HG03432 (cell line): Measurements from ENCODE around the gene EXOSC9.

ENCODE experiments used
- ATAC-seq: cut with Tn5 transposase; IDR thresholded peaks from one replicate; pipeline ENCODE4 v1.9.1; 2021; ENCODE audit warnings: mild to moderate bottlenecking, moderate library complexity; ENCODE audit not compliant: unreplicated experiment

Gene EXOSC9

GRCh38 chr4:121788896-121789295, 12.2 kb upstream of the EXOSC9 start:
- peak; percentile 97 for ATAC-seq

DNA sequence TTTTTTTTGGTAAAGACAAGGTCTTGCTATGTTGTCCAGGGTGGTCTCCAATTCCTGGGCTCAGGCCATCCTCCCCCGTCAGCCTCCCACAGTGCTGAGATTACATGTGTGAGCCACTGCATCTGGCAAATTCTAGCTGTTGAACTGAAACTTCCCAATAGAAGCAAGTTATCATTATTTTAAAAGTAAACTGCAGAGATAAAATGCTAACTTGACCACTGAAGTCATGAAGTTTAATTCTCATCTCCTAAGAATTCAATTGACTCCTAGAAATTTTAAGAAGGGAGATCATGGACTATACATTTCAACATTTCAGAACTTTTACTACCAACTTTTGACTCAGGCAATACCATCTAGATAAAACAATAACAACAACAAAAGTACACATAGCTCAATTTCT, 11.7 kb upstream of the EXOSC9 start:
- no peak for ATAC-seq

- no peak for ATAC-seq
Observed at GRCh38 chr4:121789960-121790829, 10.9 kb upstream of the EXOSC9 start.

DNA sequence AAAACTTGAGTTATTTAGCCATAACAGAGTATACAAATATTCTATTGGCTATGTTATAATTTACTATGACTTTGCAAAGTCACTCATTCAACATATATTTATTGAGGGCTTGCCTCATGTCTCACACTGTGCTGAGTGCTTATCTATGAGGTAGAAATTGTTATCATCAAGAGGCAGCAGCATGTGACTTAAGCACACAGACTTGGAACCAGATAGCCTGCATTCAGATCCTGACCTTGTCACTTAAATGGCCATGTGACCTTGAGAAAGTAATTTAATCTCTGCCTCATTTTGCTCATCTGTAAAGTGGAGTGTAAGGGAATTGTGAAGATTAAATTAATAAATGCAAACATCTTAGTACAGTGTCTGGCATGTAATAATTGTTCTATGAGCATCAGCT, 10.1 kb upstream of the EXOSC9 start:
- no peak for ATAC-seq

GRCh38 chr4:121791481-121791880, 9.6 kb upstream of the EXOSC9 start:
- ATAC-seq = no peak

GRCh38 chr4:121792966-121793365, 8.2 kb upstream of the EXOSC9 start:
- no peak for ATAC-seq

GRCh38 chr4:121794505-121795188, 6.5 kb upstream of the EXOSC9 start:
- ATAC-seq = no peak

DNA sequence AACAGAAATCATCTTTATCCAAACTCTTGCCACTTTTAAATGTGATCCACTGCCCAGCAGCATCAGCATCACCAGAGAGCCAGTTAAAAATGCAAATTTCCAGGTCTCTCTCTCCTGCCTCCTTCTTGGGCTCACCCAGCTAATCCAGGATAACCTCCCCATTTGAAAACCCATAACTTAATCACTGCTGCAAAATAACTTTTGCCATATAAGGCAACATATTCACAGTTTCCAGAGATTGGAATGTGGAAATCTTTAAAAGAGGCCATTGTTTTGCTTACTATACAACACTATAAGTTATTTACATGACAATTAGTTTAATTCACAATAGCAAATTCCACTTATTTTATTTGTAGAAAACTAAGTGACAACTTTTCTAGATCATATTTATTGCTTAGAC, 4.8 kb upstream of the EXOSC9 start:
- no peak for ATAC-seq

DNA sequence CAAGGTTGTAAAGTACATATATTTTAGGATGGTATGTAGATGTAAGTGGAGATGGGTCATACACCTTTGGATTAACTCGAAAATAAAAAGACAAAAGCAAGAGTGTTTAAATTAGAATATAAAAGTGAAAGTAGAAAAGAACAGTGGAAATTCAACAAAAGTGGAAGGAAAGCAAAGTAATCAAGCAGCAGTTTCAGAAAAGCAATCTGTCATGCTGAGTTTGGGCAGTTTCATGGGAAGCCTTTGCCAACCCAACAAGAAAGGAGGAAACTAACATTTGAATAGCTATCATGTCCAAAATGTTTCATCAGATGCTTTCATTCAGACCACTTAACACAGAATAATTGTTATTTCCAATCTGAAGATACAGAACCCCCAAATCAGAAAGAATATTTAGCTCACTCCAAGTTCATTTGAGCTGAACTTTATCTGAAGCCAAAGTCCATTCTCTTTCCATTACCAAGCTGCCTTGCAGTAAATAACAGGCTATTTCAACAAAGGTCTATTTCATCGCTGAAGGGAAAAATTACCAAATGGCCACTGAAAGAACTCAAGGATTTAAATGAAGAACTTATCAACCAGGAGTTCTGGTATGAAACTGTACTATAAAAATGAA, 1.8 kb upstream of the EXOSC9 start:
- no peak for ATAC-seq

DNA sequence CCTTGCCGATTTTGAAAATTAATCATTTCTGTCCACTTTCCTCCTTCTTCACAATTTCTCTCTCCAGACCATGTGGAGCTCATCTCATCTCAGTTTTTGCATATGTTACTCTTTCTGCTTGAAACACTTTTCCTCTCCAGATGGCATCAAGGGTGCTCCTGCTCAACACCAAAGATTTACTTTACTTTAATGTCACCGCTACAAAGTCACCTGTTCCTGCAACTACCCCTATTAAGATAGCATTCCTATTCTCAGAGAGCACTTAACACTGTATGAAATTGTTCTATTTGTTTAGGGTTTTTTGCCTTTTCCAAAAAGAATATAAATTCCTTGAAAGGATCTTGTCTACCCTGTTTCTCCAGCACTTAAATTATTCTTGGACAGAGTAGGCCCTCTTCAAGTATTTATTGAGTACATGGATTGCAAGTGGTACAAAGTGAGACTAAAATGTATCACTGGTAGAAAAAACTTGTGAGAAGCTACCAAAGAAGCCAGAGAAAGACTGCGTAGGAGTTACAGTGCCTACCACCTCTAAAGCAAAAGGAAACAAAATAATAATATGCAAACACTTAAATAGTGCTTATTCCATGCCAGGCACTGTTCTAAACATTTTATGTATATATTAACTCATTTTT, 1.1 kb upstream of the EXOSC9 start:
- ATAC-seq = no peak

DNA sequence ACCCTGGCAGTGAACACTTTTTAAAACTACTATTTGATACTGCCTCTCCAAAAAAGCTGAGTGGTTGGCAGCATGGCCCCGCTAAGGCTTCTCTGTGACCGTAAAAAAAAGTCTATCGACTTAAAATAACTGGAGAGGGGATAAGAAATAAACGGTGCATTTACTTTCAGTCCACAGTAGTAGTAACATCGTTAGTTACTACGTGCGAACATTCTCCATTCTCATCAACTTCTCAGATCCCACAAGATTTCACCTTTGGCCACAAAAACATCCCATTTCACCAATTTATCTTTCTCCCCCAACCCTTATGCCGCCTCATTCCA, 524 bp upstream of the EXOSC9 start:
- peak; percentile 23 for ATAC-seq

DNA sequence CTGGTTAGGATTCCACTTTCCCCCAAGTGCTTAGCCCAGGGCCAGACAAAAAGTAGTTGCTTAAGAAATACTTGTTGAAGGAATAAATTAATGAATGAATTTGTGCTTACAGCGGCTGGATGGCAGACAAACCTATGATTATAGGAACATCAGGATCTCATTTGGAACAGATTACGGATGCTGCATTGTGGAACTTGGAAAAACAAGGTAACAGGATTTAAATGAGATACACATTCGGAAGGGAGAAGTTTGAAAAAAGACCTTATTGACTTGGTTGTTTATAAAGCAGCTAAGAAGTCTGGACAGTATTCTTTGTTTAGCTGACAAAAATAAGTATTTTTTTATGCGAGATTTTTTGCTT, 572 bp downstream of the EXOSC9 start:
- no peak for ATAC-seq

GRCh38 chr4:121806411-121806810, 5.3 kb downstream of the EXOSC9 start:
- no peak for ATAC-seq

DNA sequence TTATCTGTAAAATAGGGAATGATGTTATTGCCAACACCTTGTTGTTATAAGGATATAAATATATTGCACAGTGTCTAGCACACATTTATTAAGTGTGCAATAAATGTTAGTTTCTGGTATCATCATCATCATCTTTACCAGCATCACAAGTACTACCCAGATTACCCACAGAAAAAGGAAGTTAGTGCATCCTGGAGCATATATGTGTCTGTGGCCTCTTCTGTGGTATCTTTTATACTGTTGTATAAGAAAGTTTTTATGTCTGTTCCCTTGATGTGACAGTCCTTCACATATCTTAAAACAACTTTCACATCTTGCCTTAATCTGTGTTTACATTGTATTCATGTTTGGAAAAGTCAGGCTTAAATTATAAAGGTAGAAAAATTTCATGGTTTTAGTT, 10.0 kb downstream of the EXOSC9 start:
- no peak for ATAC-seq

DNA sequence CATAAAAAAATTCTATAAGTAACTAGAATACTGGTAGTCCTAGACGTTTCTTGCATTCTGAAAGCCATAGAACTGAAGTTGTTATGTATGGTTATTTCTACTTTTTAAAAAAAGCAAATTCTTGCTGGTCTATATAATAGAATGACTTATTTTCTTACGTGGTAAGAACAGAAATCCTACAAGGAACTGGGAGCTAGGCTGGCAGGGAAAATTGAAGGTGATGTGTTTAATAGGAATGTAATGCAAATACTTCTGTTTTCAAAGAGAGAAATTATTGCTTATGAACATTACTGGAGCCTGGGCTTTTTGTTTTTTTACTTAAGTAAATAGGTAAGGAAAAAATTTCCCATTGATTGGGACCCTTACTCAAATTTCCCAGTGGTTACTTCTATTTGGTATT, 13.6 kb downstream of the EXOSC9 start:
- ATAC-seq = no peak

DNA sequence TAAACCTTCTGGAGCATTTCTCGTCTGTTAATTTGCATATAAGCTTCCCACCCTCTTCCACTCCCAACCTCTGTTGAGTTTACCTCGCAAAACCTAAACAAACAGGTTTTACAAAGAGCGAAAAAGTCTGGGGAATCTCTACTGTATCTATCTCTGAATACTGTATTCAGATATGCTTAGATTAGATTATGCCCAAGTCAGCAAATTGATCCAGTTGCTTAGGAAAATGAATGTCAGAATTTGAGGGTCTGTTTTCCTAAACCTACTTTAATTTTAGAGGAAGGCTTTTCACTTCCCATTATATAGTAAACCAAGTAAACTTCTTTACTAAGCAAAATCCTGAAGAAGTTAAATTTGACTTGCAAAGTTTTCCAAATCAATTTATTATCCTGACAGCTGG, 15.9 kb downstream of the EXOSC9 start:
- ATAC-seq = no peak

GRCh38 chr4:121817701-121818100, 16.6 kb downstream of the EXOSC9 start:
- ATAC-seq = no peak

DNA sequence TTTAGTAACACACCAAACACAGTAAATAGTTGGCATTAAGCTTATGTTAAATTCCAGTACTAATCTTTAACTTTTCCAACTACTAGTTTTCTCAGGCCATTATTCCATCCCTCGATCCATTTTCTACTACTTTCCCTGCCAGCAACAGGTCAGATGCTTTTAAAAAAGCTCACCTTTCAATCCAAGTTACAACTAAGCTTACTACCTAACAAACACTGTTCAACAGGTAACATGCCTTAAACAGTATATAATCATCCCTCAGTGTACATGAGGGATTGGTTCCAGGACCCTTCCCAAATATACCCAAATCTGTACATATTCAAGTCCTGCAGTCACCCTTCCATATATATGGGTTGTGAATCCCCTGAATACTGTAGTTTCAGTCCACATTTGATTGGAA, 17.1 kb downstream of the EXOSC9 start:
- ATAC-seq = no peak

GRCh38 chr4:121819216-121819965, 18.3 kb downstream of the EXOSC9 start:
- no peak for ATAC-seq

- ATAC-seq = no peak
Observed at GRCh38 chr4:121822047-121822446, 20.9 kb downstream of the EXOSC9 start.
